CD4-positive, alpha-beta T cell treated with Interleukin-6 for 4 hours (primary cell): ENCODE data around the gene DGCR6.
A peak's percentile ranks its signal among the peaks of the same experiment; 100 is the strongest.
"Not testable (repeated sequence)": the region's sequence is repeated elsewhere in the genome, so short reads cannot be mapped to it uniquely, and the experiment has no call there.

Experiments used
- DNase-seq: peaks from one replicate; pipeline ENCODE4 v3.0.0-alpha.2; 2020; ENCODE audit warnings: mixed read lengths

The DGCR6 gene

GRCh38 chr22:18905540-18906409, at the start of gene DGCR6:
DGCR6 (plus strand) TSS chr22:18906320; CDS start chr22:18906375, 55 bp downstream.
- DNase-seq: no peak

GRCh38 chr22:18859314-18859713, 46.8 kb upstream of the DGCR6 start:
- DNase-seq: not testable (repeated sequence)

GRCh38 chr22:18881260-18881659, 24.9 kb upstream of the DGCR6 start:
- peak; percentile 41 for DNase-seq

GRCh38 chr22:18884465-18884864, 21.7 kb upstream of the DGCR6 start:
- DNase-seq: not testable (repeated sequence)

- DNase-seq: no peak
Measured at GRCh38 chr22:18888115-18888514, 18.0 kb upstream of the DGCR6 start.

- not testable (repeated sequence) for DNase-seq
Measured at GRCh38 chr22:18890510-18891192, 15.5 kb upstream of the DGCR6 start.

- not testable (repeated sequence) for DNase-seq
Measured at GRCh38 chr22:18893775-18894174, 12.3 kb upstream of the DGCR6 start.

GRCh38 chr22:18896037-18896657, 10.0 kb upstream of the DGCR6 start:
- not testable (repeated sequence) for DNase-seq

GRCh38 chr22:18906410-18906745, 258 bp downstream of the DGCR6 start:
- not testable (repeated sequence) for DNase-seq

- no peak for DNase-seq
Measured at GRCh38 chr22:18906896-18907295, 776 bp downstream of the DGCR6 start.

- no peak for DNase-seq
Measured at GRCh38 chr22:18909556-18909955, 3.4 kb downstream of the DGCR6 start.

GRCh38 chr22:18911535-18911934, 5.4 kb downstream of the DGCR6 start:
- not testable (repeated sequence) for DNase-seq

- not testable (repeated sequence) for DNase-seq
Measured at GRCh38 chr22:18912264-18912946, 6.3 kb downstream of the DGCR6 start.

- DNase-seq: not testable (repeated sequence)
Measured at GRCh38 chr22:18914558-18914957, 8.4 kb downstream of the DGCR6 start.

- not testable (repeated sequence) for DNase-seq
Measured at GRCh38 chr22:18915550-18915949, 9.4 kb downstream of the DGCR6 start.

GRCh38 chr22:18917818-18918217, 11.7 kb downstream of the DGCR6 start:
- not testable (repeated sequence) for DNase-seq

- not testable (repeated sequence) for DNase-seq
Measured at GRCh38 chr22:18920257-18920902, 14.3 kb downstream of the DGCR6 start.

- DNase-seq: no peak
Measured at GRCh38 chr22:18925368-18926064, 19.4 kb downstream of the DGCR6 start.

- DNase-seq: no peak
Measured at GRCh38 chr22:18927020-18927419, 20.9 kb downstream of the DGCR6 start.

GRCh38 chr22:18927573-18927972, 21.5 kb downstream of the DGCR6 start:
- no peak for DNase-seq

GRCh38 chr22:18929459-18929858, 23.3 kb downstream of the DGCR6 start:
- no peak for DNase-seq
